ENCODE results near the gene DERA.
"Not testable (repeated sequence)": the region's sequence is repeated elsewhere in the genome, so short reads cannot be mapped to it uniquely, and the experiment has no call there.

The DERA gene

GRCh38 chr12:15899282-15899870 lies 11.8 kb upstream of the DERA start:
- peaks cover 38 to 61% (median 56%) of the 10 kb centered on the region in 5 donors for H3K36me3 ChIP-seq (ENCODE audit: control insufficient read depth in 5 of 5, insufficient read depth in 5 of 5, low read length in 5 of 5)
- H3K4me3 ChIP-seq (ENCODE audit: low read depth in 1 of 5, low read length in 5 of 5), result no peak overlapping the region
- peaks cover 0 to 11% (median 5%) of the 10 kb centered on the region in 5 donors for H3K4me1 ChIP-seq (ENCODE audit: control insufficient read depth in 5 of 5, insufficient read depth in 5 of 5, low read length in 5 of 5)
- no peak overlapping the region for H3K27ac ChIP-seq (ENCODE audit: low read depth, low read length)
- no peaks in the 10 kb centered on the region for H3K9me3 ChIP-seq (ENCODE audit: control insufficient read depth in 5 of 5, low read length in 5 of 5)
- no peaks in the 10 kb centered on the region for H3K27me3 ChIP-seq (ENCODE audit: control insufficient read depth in 5 of 5, insufficient read depth in 4 of 5, low read length in 5 of 5)
- no peak overlapping the region for H3K9ac ChIP-seq (ENCODE audit: low read length in 5 of 5)

- Histone ChIP-seq H3K9ac (ENCODE audit: low read length in 5 of 5) (no peak overlapping the region), H3K36me3 (ENCODE audit: control insufficient read depth in 5 of 5, insufficient read depth in 5 of 5, low read length in 5 of 5) (peaks cover 51 to 57% (median 55%) of the 10 kb centered on the region in 5 donors), H3K27ac (ENCODE audit: low read depth, low read length) (no peak overlapping the region)
Observed at GRCh38 chr12:15904378-15904920, 6.7 kb upstream of the DERA start.

GRCh38 chr12:15910468-15910863 lies 666 bp upstream of the DERA start:
- peaks cover 10 to 17% (median 15%) of the 10 kb centered on the region in 5 donors for H3K36me3 ChIP-seq (ENCODE audit: control insufficient read depth in 5 of 5, insufficient read depth in 5 of 5, low read length in 5 of 5)
- peak overlapping the region; percentile 90 for H3K27ac ChIP-seq (ENCODE audit: low read depth, low read length)
- H3K4me1 ChIP-seq (ENCODE audit: control insufficient read depth in 5 of 5, insufficient read depth in 5 of 5, low read length in 5 of 5), result peaks cover 0 to 13% (median 11%) of the 10 kb centered on the region in 5 donors
- H3K9ac ChIP-seq (ENCODE audit: low read length in 5 of 5), result peak overlapping the region in 3 of 5 donors; percentile 28 to 93 (median 52)
- H3K4me3 ChIP-seq (ENCODE audit: low read depth in 1 of 5, low read length in 5 of 5), result peak overlapping the region; percentile 67 to 94 (median 86)
- no peaks in the 10 kb centered on the region for H3K27me3 ChIP-seq (ENCODE audit: control insufficient read depth in 5 of 5, insufficient read depth in 4 of 5, low read length in 5 of 5)
- no peaks in the 10 kb centered on the region for H3K9me3 ChIP-seq (ENCODE audit: control insufficient read depth in 5 of 5, low read length in 5 of 5)

More at GRCh38 chr12:15904378-15904920, 6.7 kb upstream of the DERA start:
- no peaks in the 10 kb centered on the region for H3K9me3 ChIP-seq (ENCODE audit: control insufficient read depth in 5 of 5, low read length in 5 of 5)
- H3K27me3 ChIP-seq (ENCODE audit: control insufficient read depth in 5 of 5, insufficient read depth in 4 of 5, low read length in 5 of 5), result no peaks in the 10 kb centered on the region
- no peaks in the 10 kb centered on the region for H3K4me1 ChIP-seq (ENCODE audit: control insufficient read depth in 5 of 5, insufficient read depth in 5 of 5, low read length in 5 of 5)
- H3K4me3 ChIP-seq (ENCODE audit: low read depth in 1 of 5, low read length in 5 of 5), result no peak overlapping the region

- Histone ChIP-seq H3K9ac (ENCODE audit: low read length in 5 of 5) (peak overlapping the region; percentile 89 to 98 (median 93)), H3K27ac (ENCODE audit: low read depth, low read length) (peak overlapping the region; percentile 90), H3K4me3 (ENCODE audit: low read depth in 1 of 5, low read length in 5 of 5) (peak overlapping the region; percentile 82 to 94 (median 86)), H3K4me1 (ENCODE audit: control insufficient read depth in 5 of 5, insufficient read depth in 5 of 5, low read length in 5 of 5) (peaks cover 0 to 13% (median 11%) of the 10 kb centered on the region in 5 donors)
- not testable (repeated sequence) for H3K27me3 ChIP-seq (ENCODE audit: control insufficient read depth in 5 of 5, insufficient read depth in 4 of 5, low read length in 5 of 5); H3K9me3 ChIP-seq (ENCODE audit: control insufficient read depth in 5 of 5, low read length in 5 of 5); H3K36me3 ChIP-seq (ENCODE audit: control insufficient read depth in 5 of 5, insufficient read depth in 5 of 5, low read length in 5 of 5)
Observed at GRCh38 chr12:15911931-15912330, 799 bp downstream of the DERA start.

- peaks cover 0 to 13% (median 11%) of the 10 kb centered on the region in 5 donors for H3K4me1 ChIP-seq (ENCODE audit: control insufficient read depth in 5 of 5, insufficient read depth in 5 of 5, low read length in 5 of 5)
- H3K9ac ChIP-seq (ENCODE audit: low read length in 5 of 5); H3K27ac ChIP-seq (ENCODE audit: low read depth, low read length); H3K27me3 ChIP-seq (ENCODE audit: control insufficient read depth in 5 of 5, insufficient read depth in 4 of 5, low read length in 5 of 5); H3K4me3 ChIP-seq (ENCODE audit: low read depth in 1 of 5, low read length in 5 of 5); H3K9me3 ChIP-seq (ENCODE audit: control insufficient read depth in 5 of 5, low read length in 5 of 5): not testable (repeated sequence)
- peaks cover 0 to 11% (median 4%) of the 10 kb centered on the region in 5 donors for H3K36me3 ChIP-seq (ENCODE audit: control insufficient read depth in 5 of 5, insufficient read depth in 5 of 5, low read length in 5 of 5)
Observed at GRCh38 chr12:15914131-15914530, 3.0 kb downstream of the DERA start.

GRCh38 chr12:15918066-15918465 lies 6.9 kb downstream of the DERA start:
- Histone ChIP-seq H3K4me1 (ENCODE audit: control insufficient read depth in 5 of 5, insufficient read depth in 5 of 5, low read length in 5 of 5) (peaks cover 0 to 7% (median 0%) of the 10 kb centered on the region in 5 donors), H3K4me3 (ENCODE audit: low read depth in 1 of 5, low read length in 5 of 5) (no peak overlapping the region), H3K9ac (ENCODE audit: low read length in 5 of 5) (no peak overlapping the region), H3K27ac (ENCODE audit: low read depth, low read length) (no peak overlapping the region), H3K9me3 (ENCODE audit: control insufficient read depth in 5 of 5, low read length in 5 of 5) (no peaks in the 10 kb centered on the region), H3K36me3 (ENCODE audit: control insufficient read depth in 5 of 5, insufficient read depth in 5 of 5, low read length in 5 of 5) (peaks cover 0 to 11% (median 4%) of the 10 kb centered on the region in 5 donors), H3K27me3 (ENCODE audit: control insufficient read depth in 5 of 5, insufficient read depth in 4 of 5, low read length in 5 of 5) (no peaks in the 10 kb centered on the region)

- H3K4me1 ChIP-seq (ENCODE audit: control insufficient read depth in 5 of 5, insufficient read depth in 5 of 5, low read length in 5 of 5), result peaks cover 0 to 5% (median 0%) of the 10 kb centered on the region in 5 donors
- H3K36me3 ChIP-seq (ENCODE audit: control insufficient read depth in 5 of 5, insufficient read depth in 5 of 5, low read length in 5 of 5), result peaks cover 0 to 11% (median 4%) of the 10 kb centered on the region in 5 donors
- H3K9me3 ChIP-seq (ENCODE audit: control insufficient read depth in 5 of 5, low read length in 5 of 5), result no peaks in the 10 kb centered on the region
- no peaks in the 10 kb centered on the region for H3K27me3 ChIP-seq (ENCODE audit: control insufficient read depth in 5 of 5, insufficient read depth in 4 of 5, low read length in 5 of 5)
- no peak overlapping the region for H3K4me3 ChIP-seq (ENCODE audit: low read depth in 1 of 5, low read length in 5 of 5)
- no peak overlapping the region for H3K9ac ChIP-seq (ENCODE audit: low read length in 5 of 5)
- H3K27ac ChIP-seq (ENCODE audit: low read depth, low read length), result no peak overlapping the region
Observed at GRCh38 chr12:15919418-15919817, 8.3 kb downstream of the DERA start.

GRCh38 chr12:15924956-15925355 lies 13.8 kb downstream of the DERA start:
- H3K27ac ChIP-seq (ENCODE audit: low read depth, low read length), result no peak overlapping the region
- H3K4me3 ChIP-seq (ENCODE audit: low read depth in 1 of 5, low read length in 5 of 5), result no peak overlapping the region
- peaks cover 0 to 13% (median 11%) of the 10 kb centered on the region in 5 donors for H3K4me1 ChIP-seq (ENCODE audit: control insufficient read depth in 5 of 5, insufficient read depth in 5 of 5, low read length in 5 of 5)
- no peaks in the 10 kb centered on the region for H3K27me3 ChIP-seq (ENCODE audit: control insufficient read depth in 5 of 5, insufficient read depth in 4 of 5, low read length in 5 of 5)
- no peaks in the 10 kb centered on the region for H3K9me3 ChIP-seq (ENCODE audit: control insufficient read depth in 5 of 5, low read length in 5 of 5)
- H3K9ac ChIP-seq (ENCODE audit: low read length in 5 of 5), result no peak overlapping the region
- H3K36me3 ChIP-seq (ENCODE audit: control insufficient read depth in 5 of 5, insufficient read depth in 5 of 5, low read length in 5 of 5), result no peaks in the 10 kb centered on the region

- Histone ChIP-seq H3K9ac (ENCODE audit: low read length in 5 of 5) (peak overlapping the region in 1 of 5 donors; percentile 22), H3K4me1 (ENCODE audit: control insufficient read depth in 5 of 5, insufficient read depth in 5 of 5, low read length in 5 of 5) (peaks cover 0 to 16% (median 12%) of the 10 kb centered on the region in 5 donors), H3K27me3 (ENCODE audit: control insufficient read depth in 5 of 5, insufficient read depth in 4 of 5, low read length in 5 of 5) (no peaks in the 10 kb centered on the region), H3K36me3 (ENCODE audit: control insufficient read depth in 5 of 5, insufficient read depth in 5 of 5, low read length in 5 of 5) (no peaks in the 10 kb centered on the region), H3K9me3 (ENCODE audit: control insufficient read depth in 5 of 5, low read length in 5 of 5) (no peaks in the 10 kb centered on the region), H3K27ac (ENCODE audit: low read depth, low read length) (no peak overlapping the region), H3K4me3 (ENCODE audit: low read depth in 1 of 5, low read length in 5 of 5) (no peak overlapping the region)
Observed at GRCh38 chr12:15928346-15928745, 17.2 kb downstream of the DERA start.

- Histone ChIP-seq H3K9me3 (ENCODE audit: control insufficient read depth in 5 of 5, low read length in 5 of 5) (no peaks in the 10 kb centered on the region), H3K36me3 (ENCODE audit: control insufficient read depth in 5 of 5, insufficient read depth in 5 of 5, low read length in 5 of 5) (no peaks in the 10 kb centered on the region), H3K4me1 (ENCODE audit: control insufficient read depth in 5 of 5, insufficient read depth in 5 of 5, low read length in 5 of 5) (peaks cover 0 to 16% (median 12%) of the 10 kb centered on the region in 5 donors), H3K4me3 (ENCODE audit: low read depth in 1 of 5, low read length in 5 of 5) (peak overlapping the region in 1 of 5 donors; percentile 36), H3K9ac (ENCODE audit: low read length in 5 of 5) (peak overlapping the region in 2 of 5 donors; percentile 22 to 42), H3K27ac (ENCODE audit: low read depth, low read length) (no peak overlapping the region), H3K27me3 (ENCODE audit: control insufficient read depth in 5 of 5, insufficient read depth in 4 of 5, low read length in 5 of 5) (no peaks in the 10 kb centered on the region)
Observed at GRCh38 chr12:15928870-15929571, 17.9 kb downstream of the DERA start.

Measured in subcutaneous abdominal adipose tissue (tissue), 5 donors.